Measurements from ENCODE around the gene DCDC1. TPM values are rescaled to one million over a fixed set of nuclear protein-coding genes. Genes with fewer than 3 reads are reported as not detected.

The DCDC1 gene
- total RNA-seq, 4 donors from 2014 or later, result 0.26 to 8.0 (median 1.5) TPM

DNA sequence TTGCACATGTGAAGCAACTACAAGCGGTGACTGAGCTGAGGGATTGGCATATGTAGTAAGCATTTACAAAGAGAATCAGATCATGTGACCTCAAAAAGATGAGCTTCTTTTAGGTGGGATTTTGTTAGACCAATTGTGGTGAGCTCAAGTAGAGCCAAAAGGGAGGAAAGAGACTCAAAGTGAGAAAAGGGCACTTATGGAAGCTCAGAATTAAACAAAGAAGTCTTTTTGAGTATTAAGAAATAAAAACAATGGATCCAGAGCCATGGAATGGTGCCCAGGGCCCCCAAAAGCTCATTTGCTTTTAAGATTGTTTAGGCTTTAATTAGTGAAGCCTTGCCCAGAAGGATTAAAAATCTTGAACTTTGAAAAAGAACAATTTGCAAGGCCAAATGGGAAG lies 536.7 kb downstream of the DCDC1 start:
- no peaks in the 10 kb centered on the region for H3K27me3 ChIP-seq
- no peak overlapping the region for H3K4me3 ChIP-seq

DNA sequence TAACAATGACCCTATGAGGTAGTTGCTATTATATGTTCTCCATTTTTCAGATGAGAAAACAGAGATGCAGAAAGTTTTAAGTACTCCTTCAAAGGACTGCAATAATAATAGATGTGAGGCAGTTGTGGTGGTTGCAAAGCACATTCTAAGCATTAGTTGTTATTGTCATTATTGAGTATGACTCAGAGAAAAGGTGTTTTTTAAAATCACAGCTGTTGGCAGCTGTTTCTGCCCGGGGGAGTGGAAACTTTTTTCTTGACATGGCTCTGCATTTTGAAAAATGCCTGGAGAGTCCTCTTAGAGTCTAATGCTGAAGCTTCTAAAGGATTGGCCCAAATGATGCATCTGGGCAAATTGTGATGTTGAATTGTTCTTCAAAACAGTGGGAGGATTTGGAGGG lies 538.9 kb downstream of the DCDC1 start:
- Histone ChIP-seq H3K4me3 (no peak overlapping the region), H3K27ac (no peak overlapping the region), H3K9me3 (peaks cover 0 to 3% of the 10 kb centered on the region in 2 donors), H3K27me3 (no peaks in the 10 kb centered on the region), H3K4me1 (no peaks in the 10 kb centered on the region), H3K36me3 (no peaks in the 10 kb centered on the region)
- intact Hi-C loops (cut with DNase I; ENCODE audit: low total_unique reads), result no loop called here
- DNase-seq, result no peak
- TF ChIP-seq POLR2A (IDR thresholded peaks at IDR 0.05) (no peak), CTCF (IDR thresholded peaks at IDR 0.05) (no peak)

More for the DNA sequence above, 536.7 kb downstream of the DCDC1 start:
- TF ChIP-seq CTCF (IDR thresholded peaks at IDR 0.05), result no peak
- TF ChIP-seq POLR2A (IDR thresholded peaks at IDR 0.05), result no peak
- intact Hi-C loops (cut with DNase I; ENCODE audit: low total_unique reads), result no loop called here
- no peak for DNase-seq
- peaks cover 0 to 3% of the 10 kb centered on the region in 2 donors for H3K9me3 ChIP-seq
- no peak overlapping the region for H3K27ac ChIP-seq
- no peaks in the 10 kb centered on the region for H3K4me1 ChIP-seq
- H3K36me3 ChIP-seq, result no peaks in the 10 kb centered on the region

GRCh38 chr11:30826911-30827310 lies 542.6 kb downstream of the DCDC1 start:
- no peak for DNase-seq
- intact Hi-C loops (cut with DNase I; ENCODE audit: low total_unique reads), result no loop called here
- H3K36me3 ChIP-seq, result no peaks in the 10 kb centered on the region
- no peak overlapping the region for H3K4me3 ChIP-seq
- H3K4me1 ChIP-seq, result no peaks in the 10 kb centered on the region
- TF ChIP-seq CTCF (IDR thresholded peaks at IDR 0.05) (no peak), POLR2A (IDR thresholded peaks at IDR 0.05) (no peak)
- no peaks in the 10 kb centered on the region for H3K9me3 ChIP-seq
- H3K27ac ChIP-seq, result no peak overlapping the region
- H3K27me3 ChIP-seq, result no peaks in the 10 kb centered on the region

GRCh38 chr11:30825723-30826122 lies 543.8 kb downstream of the DCDC1 start:
- H3K27ac ChIP-seq, result no peak overlapping the region
- no peaks in the 10 kb centered on the region for H3K36me3 ChIP-seq
- no peaks in the 10 kb centered on the region for H3K4me1 ChIP-seq
- H3K9me3 ChIP-seq, result no peaks in the 10 kb centered on the region
- intact Hi-C loops (cut with DNase I; ENCODE audit: low total_unique reads), result no loop called here
- no peak overlapping the region for H3K4me3 ChIP-seq
- DNase-seq, result no peak
- TF ChIP-seq CTCF (IDR thresholded peaks at IDR 0.05) (no peak), POLR2A (IDR thresholded peaks at IDR 0.05) (no peak)
- no peaks in the 10 kb centered on the region for H3K27me3 ChIP-seq

DNA sequence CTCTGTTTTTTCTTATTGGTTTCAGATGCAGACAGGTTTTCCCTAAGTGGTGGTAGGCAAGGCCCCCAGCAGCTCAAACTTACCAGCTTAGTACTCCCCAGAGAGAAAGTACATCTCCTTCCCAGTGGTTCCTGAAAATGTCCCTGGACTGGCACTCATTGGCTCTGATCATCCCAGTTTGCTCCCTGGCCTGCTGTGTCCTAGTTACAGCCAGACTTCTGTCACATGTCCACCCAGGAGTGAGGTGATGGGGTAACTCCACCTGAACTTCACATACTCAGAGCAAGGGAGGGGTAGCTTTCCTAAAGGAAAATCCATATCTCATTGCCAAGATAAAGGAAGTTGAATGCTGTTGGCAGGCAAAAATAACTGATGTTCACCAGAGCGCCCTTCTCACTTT lies 546.4 kb downstream of the DCDC1 start:
- Histone ChIP-seq H3K4me1 (no peaks in the 10 kb centered on the region), H3K36me3 (no peaks in the 10 kb centered on the region), H3K27ac (no peak overlapping the region), H3K9me3 (no peaks in the 10 kb centered on the region), H3K27me3 (no peaks in the 10 kb centered on the region), H3K4me3 (no peak overlapping the region)
- TF ChIP-seq POLR2A (IDR thresholded peaks at IDR 0.05) (no peak), CTCF (IDR thresholded peaks at IDR 0.05) (no peak)
- no peak for DNase-seq
- intact Hi-C loops (cut with DNase I; ENCODE audit: low total_unique reads), result no loop called here

Measured in uterus (tissue), 4 donors.